MM.1S (cell line): ENCODE data around the gene SRGAP3.

Experiments used
- DNase-seq: peaks from one replicate; pipeline ENCODE4 v3.0.0-alpha.2; 2015
- H2AFZ ChIP-seq: fragments of 300-600 bp; sonication (generic); 2 replicates; pipeline ENCODE4 v1.6.0; 2016; ENCODE audit warnings: antibody characterized with exemption, low read length
- H3F3A ChIP-seq: fragments of 300-600 bp; sonication (generic); 2 replicates; pipeline ENCODE4 v1.6.1; 2016; ENCODE audit warnings: mild to moderate bottlenecking, antibody characterized with exemption, low read length, moderate library complexity, mixed read lengths; ENCODE audit not compliant: insufficient read depth
- H3K27ac ChIP-seq: fragments of 300-600 bp; sonication (generic); 2 replicates; pipeline ENCODE4 v1.5.1; 2016; ENCODE audit warnings: mild to moderate bottlenecking, low read length
- H3K27me3 ChIP-seq: fragments of 300-600 bp; sonication (generic); replicated peaks from 2 replicates; pipeline ENCODE4 v1.6.0; 2016; ENCODE audit warnings: low read length; ENCODE audit not compliant: insufficient read depth
- H3K36me3 ChIP-seq: fragments of 300-600 bp; sonication (generic); replicated peaks from 2 replicates; pipeline ENCODE4 v1.6.1; 2016; ENCODE audit warnings: mild to moderate bottlenecking, low read length, mixed read lengths; ENCODE audit not compliant: insufficient read depth
- H3K4me1 ChIP-seq: fragments of 300-600 bp; sonication (generic); 2 replicates; pipeline ENCODE4 v1.6.1; 2016; ENCODE audit warnings: low read length, mixed read lengths
- H3K4me2 ChIP-seq: fragments of 300-600 bp; sonication (generic); 2 replicates; pipeline ENCODE4 v1.6.0; 2016; ENCODE audit warnings: low read depth, low read length
- H3K4me3 ChIP-seq: fragments of 300-600 bp; sonication (generic); 2 replicates; pipeline ENCODE4 v1.5.1; 2016; ENCODE audit warnings: low read length, mixed read lengths
- H3K79me2 ChIP-seq: fragments of 300-600 bp; sonication (generic); 2 replicates; pipeline ENCODE4 v1.6.1; 2016; ENCODE audit warnings: mixed run types, low read length, mixed read lengths
- H3K9ac ChIP-seq: fragments of 300-600 bp; sonication (generic); 2 replicates; pipeline ENCODE4 v1.6.1; 2016; ENCODE audit warnings: low read length, mixed read lengths
- H3K9me2 ChIP-seq: fragments of 300-600 bp; sonication (generic); replicated peaks from 2 replicates; pipeline ENCODE4 v1.6.1; 2016; ENCODE audit warnings: mild to moderate bottlenecking, low read length, mixed read lengths; ENCODE audit not compliant: insufficient read depth
- H3K9me3 ChIP-seq: fragments of 300-600 bp; sonication (generic); replicated peaks from 2 replicates; pipeline ENCODE4 v1.6.1; 2016; ENCODE audit warnings: mild to moderate bottlenecking, low read length, mixed read lengths; ENCODE audit not compliant: insufficient read depth
- H4K20me1 ChIP-seq: fragments of 300-600 bp; sonication (generic); 2 replicates; pipeline ENCODE4 v1.6.1; 2016; ENCODE audit warnings: mild to moderate bottlenecking, low read length, moderate library complexity, mixed read lengths; ENCODE audit not compliant: insufficient read depth
- CTCF ChIP-seq: fragments of 300-600 bp; sonication (generic); IDR thresholded peaks from 2 replicates; pipeline ENCODE4 v1.5.1; 2016; ENCODE audit warnings: antibody characterized with exemption, low read length, mixed read lengths
- EZH2 ChIP-seq: fragments of 300-600 bp; sonication (generic); optimal IDR thresholded peaks from 2 replicates; pipeline ENCODE3; 2017; ENCODE audit warnings: low read depth, mild to moderate bottlenecking, antibody characterized with exemption, low read length, mixed read lengths
- EZH2phosphoT487 ChIP-seq: fragments of 300-600 bp; sonication (generic); IDR thresholded peaks from 2 replicates; pipeline ENCODE4 v1.6.1; 2018; ENCODE audit warnings: antibody characterized with exemption, low read length

The SRGAP3 gene

GRCh38 chr3:8967553-8967952 is 281.9 kb downstream of the SRGAP3 start:
- Histone ChIP-seq H3K79me2 (peaks cover 7% of the 10 kb centered on the region), H3K4me2 (no peak overlapping the region), H3K27ac (no peak overlapping the region), H3K9ac (no peak overlapping the region), H3K27me3 (peaks cover 18% of the 10 kb centered on the region), H3K4me1 (0 out of 2 replicates have a peak, but pooled peaks cover 4% of the 10 kb centered on the region), H3K4me3 (no peak overlapping the region), H2AFZ (no peak overlapping the region), H3K36me3 (no peaks in the 10 kb centered on the region), H3F3A (no peaks in the 10 kb centered on the region), H4K20me1 (no peaks in the 10 kb centered on the region), H3K9me3 (no peaks in the 10 kb centered on the region), H3K9me2 (no peaks in the 10 kb centered on the region)
- DNase-seq, result no peak
- TF ChIP-seq CTCF, result no peak

DNA sequence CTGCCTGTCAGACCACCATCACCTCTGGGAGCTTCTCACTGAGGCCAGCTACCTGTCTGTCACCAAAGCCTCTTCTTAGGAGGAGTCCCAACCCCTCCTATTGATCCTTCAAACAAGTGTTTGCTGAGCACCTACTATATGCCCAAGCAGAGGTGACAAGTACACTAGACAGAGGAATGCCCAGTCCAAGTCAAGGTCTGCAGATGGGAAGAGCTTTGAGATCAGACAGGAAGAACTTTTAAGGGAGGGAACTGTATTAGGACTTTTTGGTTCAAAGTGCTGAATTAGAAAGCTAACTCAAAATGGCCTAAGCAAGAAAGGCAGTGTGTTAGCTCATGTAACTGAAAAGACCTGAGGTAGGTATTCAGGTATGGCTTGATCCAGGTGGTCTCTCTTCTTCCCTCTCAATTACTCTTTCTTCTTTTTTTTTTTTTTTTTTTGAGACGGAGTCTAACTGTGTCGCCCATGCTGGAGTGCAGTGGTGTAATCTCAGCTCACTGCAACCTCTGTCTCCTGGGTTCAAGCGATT is 282.6 kb downstream of the SRGAP3 start:
- Histone ChIP-seq H3K9me2 (no peaks in the 10 kb centered on the region), H2AFZ (no peak overlapping the region), H3K27ac (no peak overlapping the region), H4K20me1 (no peaks in the 10 kb centered on the region), H3K79me2 (peaks cover 14% of the 10 kb centered on the region), H3K4me2 (no peak overlapping the region), H3F3A (no peaks in the 10 kb centered on the region), H3K27me3 (peaks cover 18% of the 10 kb centered on the region), H3K4me1 (peaks cover 10% of the 10 kb centered on the region), H3K9ac (no peak overlapping the region), H3K9me3 (no peaks in the 10 kb centered on the region), H3K4me3 (no peak overlapping the region), H3K36me3 (no peaks in the 10 kb centered on the region)
- DNase-seq, result no peak
- TF ChIP-seq EZH2phosphoT487, result no peak
- TF ChIP-seq CTCF, result no peak

- H3K9me3 ChIP-seq, result no peaks in the 10 kb centered on the region
- peaks cover 11% of the 10 kb centered on the region for H3K4me1 ChIP-seq
- H3K4me3 ChIP-seq, result no peak overlapping the region
- H3K9ac ChIP-seq, result no peak overlapping the region
- no peak for DNase-seq
- H2AFZ ChIP-seq, result no peak overlapping the region
- no peaks in the 10 kb centered on the region for H3K36me3 ChIP-seq
- no peak overlapping the region for H3K27ac ChIP-seq
- no peaks in the 10 kb centered on the region for H3F3A ChIP-seq
- H3K4me2 ChIP-seq, result no peak overlapping the region
- H4K20me1 ChIP-seq, result no peaks in the 10 kb centered on the region
- TF ChIP-seq EZH2phosphoT487 (no peak), CTCF (no peak), EZH2 (no peak)
- no peaks in the 10 kb centered on the region for H3K9me2 ChIP-seq
- peaks cover 18% of the 10 kb centered on the region for H3K27me3 ChIP-seq
- H3K79me2 ChIP-seq, result peaks cover 20% of the 10 kb centered on the region
Observed at GRCh38 chr3:8966150-8966819, 283.2 kb downstream of the SRGAP3 start.
